Measurements from ENCODE around the gene HES3.

DNA sequence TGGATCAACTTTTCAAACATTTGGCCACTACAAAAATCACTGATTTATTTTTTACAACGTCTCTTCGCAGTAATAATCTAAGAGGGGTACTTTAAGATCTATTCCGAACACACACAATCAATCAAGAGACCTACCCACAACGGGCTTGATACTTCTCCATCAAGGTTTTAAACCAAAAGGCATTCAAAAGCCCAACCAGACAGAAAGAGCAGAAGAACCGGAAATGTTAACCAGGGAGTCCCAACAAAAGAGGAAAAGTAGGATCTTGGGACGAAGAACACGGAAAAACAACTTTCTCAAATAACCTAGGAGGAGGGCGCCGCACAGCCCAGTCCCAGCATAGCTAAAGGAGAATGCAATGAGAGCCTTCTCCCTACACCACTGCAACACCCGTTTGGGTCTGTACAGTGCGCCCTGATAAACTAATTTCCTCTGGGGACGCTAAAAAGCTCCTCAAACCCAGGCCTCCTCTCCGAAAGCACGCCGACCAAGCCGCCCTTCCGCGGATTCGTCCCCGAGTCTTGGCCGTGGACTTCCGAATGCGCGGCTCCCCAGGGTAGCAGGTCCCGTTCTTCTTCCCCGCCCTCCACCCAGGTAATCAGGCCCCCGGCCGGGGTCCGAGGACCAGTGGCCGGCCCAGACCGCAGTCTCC lies 45.2 kb upstream of the HES3 start:
- TF ChIP-seq, protein P1, sequence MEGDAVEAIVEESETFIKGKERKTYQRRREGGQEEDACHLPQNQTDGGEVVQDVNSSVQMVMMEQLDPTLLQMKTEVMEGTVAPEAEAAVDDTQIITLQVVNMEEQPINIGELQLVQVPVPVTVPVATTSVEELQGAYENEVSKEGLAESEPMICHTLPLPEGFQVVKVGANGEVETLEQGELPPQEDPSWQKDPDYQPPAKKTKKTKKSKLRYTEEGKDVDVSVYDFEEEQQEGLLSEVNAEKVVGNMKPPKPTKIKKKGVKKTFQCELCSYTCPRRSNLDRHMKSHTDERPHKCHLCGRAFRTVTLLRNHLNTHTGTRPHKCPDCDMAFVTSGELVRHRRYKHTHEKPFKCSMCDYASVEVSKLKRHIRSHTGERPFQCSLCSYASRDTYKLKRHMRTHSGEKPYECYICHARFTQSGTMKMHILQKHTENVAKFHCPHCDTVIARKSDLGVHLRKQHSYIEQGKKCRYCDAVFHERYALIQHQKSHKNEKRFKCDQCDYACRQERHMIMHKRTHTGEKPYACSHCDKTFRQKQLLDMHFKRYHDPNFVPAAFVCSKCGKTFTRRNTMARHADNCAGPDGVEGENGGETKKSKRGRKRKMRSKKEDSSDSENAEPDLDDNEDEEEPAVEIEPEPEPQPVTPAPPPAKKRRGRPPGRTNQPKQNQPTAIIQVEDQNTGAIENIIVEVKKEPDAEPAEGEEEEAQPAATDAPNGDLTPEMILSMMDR (conservative IDR thresholded peaks at IDR 0.05) = no peak
- no peak for TF ChIP-seq ZFX (IDR thresholded peaks at IDR 0.05)

Data from C4-2B (cell line).